Adrenal gland (tissue), 12 donors: Measurements from ENCODE around the gene TRAK2. TPM values are rescaled to one million over a fixed set of nuclear protein-coding genes. Genes with fewer than 3 reads are reported as not detected.
"Not testable (repeated sequence)": the region's sequence is repeated elsewhere in the genome, so short reads cannot be mapped to it uniquely, and the experiment has no call there.

Source experiments
- DNase-seq, 7 donors: peaks; one replicate each; pipeline ENCODE4 v3.0.0-alpha.2; 2019 to 2020
- H3K27ac ChIP-seq, 5 donors: fragments of 200-600 bp; sonication (generic) in 4 of 5; 1 replicate in 3 of 5; 2 replicates in 2 of 5; pipeline versions ENCODE4 v1.5.1 to v1.8.0; 2016 to 2020; ENCODE audit warnings: mild to moderate bottlenecking in 1 of 5
- H3K27me3 ChIP-seq: fragments of 200-600 bp; 2 replicates; pipeline ENCODE4 v1.8.0; 2021
- H3K36me3 ChIP-seq, 2 donors: fragments of 200-600 bp; replicated peaks in 1 of 2; 1 replicate in 1 of 2; 2 replicates in 1 of 2; pipeline versions ENCODE4 v1.5.1 to v1.8.0; 2018 to 2022
- H3K4me1 ChIP-seq, 2 donors: fragments of 200-600 bp; replicated peaks in 1 of 2; 1 replicate in 1 of 2; 2 replicates in 1 of 2; pipeline versions ENCODE4 v1.5.1 to v1.8.0; 2018 to 2021
- H3K4me3 ChIP-seq, 4 donors: fragments of 200-600 bp; sonication (generic) in 3 of 4; one replicate each; pipeline ENCODE4 v1.5.1; 2016 to 2018
- H3K9me3 ChIP-seq, 3 donors: fragments of 200-600 bp; sonication (generic) in 1 of 3; replicated peaks in 1 of 3; 1 replicate in 2 of 3; 2 replicates in 1 of 3; pipeline versions ENCODE4 v1.5.1 to v1.8.0; 2016 to 2021
- POLR2A ChIP-seq, 2 donors: fragments of 450-650 bp; IDR thresholded peaks; one replicate each; pipeline ENCODE4 v1.6.1; 2017; ENCODE audit warnings: antibody characterized with exemption in 2 of 2, mild to moderate bottlenecking in 2 of 2, moderate library complexity in 1 of 2
- WGBS, 4 donors: extraction: QIAGEN DNeasy Blood & Tissue Kit in 2 of 4; methylation state at CpG; one replicate each; pipeline versions ENCODE4 v1.1.5 to v1.1.7; 2013 to 2017; 5-methylcytosine and 5-hydroxymethylcytosine counted together
- intact Hi-C, 2 donors: fragments of 100-400 bp; cut with DNase I; formaldehyde crosslinking; loops; one replicate each; pipeline versions ENCODE4 v1.14.1 to v1.15.0; 2022 to 2023
- polyA plus RNA-seq, 3 donors: library from polyadenylated mRNA; stranded (reverse); fragments of 200-250 nt in 2 of 3; fragments of 350-450 nt in 1 of 3; fragmentation: Illumina TruSeq in 1 of 3; extraction: RNeasy Lipid Tissue Mini Kit (QIAGEN cat#74804) in 1 of 3; gene quantifications; one replicate each; pipeline ENCODE4 v1.2.3, GENCODE V29; 2013 to 2014
- total RNA-seq, 9 donors: library from RNA; depleted of rRNA in 4 of 9; stranded (reverse); fragments of >200 nt in 4 of 9; fragments of 120-200 nt in 1 of 9; fragmentation: NEBNext Ultra II Directional in 1 of 9; extraction: Animal tissue kit (Norgen Biotek cat#: 25700) in 1 of 9; gene quantifications; one replicate each; pipeline versions ENCODE4 v1.1.0 to v1.2.4, GENCODE V29; 2013 to 2023
- TF ChIP-seq, protein P1 (sequence below), 6 experiments: fragments of 450-650 bp in 4 of 6; fragments of 200-600 bp in 2 of 6; sonication (generic) in 1 of 6; IDR thresholded peaks; 1 replicate in 5 of 6; 2 replicates in 1 of 6; pipeline versions ENCODE4 v1.5.1 to v1.8.0; 2016 to 2021; ENCODE audit warnings: antibody characterized with exemption in 6 of 6, mild to moderate bottlenecking in 2 of 6, moderate library complexity in 1 of 6
- donor health status: healthy with polysubstance abuse.
- donor health status: Bipolar disorder and iron deficiency.
- donor health status: DM: yes; HTN: yes; CAD: no.
- donor health status: DM: no; HTN: no; CAD: no.
- donor health status: DM: no; HTN: no; CAD: no.
- donor health status: DM: yes; HTN: yes; CAD: no.

Gene TRAK2
- total and polyA plus RNA-seq, 12 donors = 17.6 to 66.9 (median 41.6) TPM

DNA sequence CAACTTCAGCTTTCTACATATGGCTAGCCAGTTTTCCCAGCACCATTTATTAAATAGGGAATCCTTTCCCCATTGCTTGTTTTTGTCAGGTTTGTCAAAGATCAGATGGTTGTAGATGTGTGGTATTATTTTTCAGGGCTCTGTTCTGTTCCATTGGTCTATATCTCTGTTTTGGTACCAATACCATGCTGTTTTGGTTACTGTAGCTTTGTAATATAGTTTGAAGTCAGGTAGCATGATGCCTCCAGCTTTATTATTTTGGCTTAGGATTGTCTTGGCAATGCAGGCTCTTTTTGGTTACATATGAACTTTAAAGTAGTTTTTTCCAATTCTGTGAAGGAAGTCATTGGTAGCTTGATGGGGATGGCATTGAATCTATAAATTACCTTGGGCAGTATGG lies 22.9 kb downstream of the TRAK2 start:
- H3K27ac ChIP-seq, intact Hi-C loops, H3K9me3 ChIP-seq, H3K36me3 ChIP-seq, H3K4me3 ChIP-seq, DNase-seq, H3K27me3 ChIP-seq: not testable (repeated sequence)
- H3K4me1 ChIP-seq = peaks cover 19 to 41% of the 10 kb centered on the region in 2 donors

DNA sequence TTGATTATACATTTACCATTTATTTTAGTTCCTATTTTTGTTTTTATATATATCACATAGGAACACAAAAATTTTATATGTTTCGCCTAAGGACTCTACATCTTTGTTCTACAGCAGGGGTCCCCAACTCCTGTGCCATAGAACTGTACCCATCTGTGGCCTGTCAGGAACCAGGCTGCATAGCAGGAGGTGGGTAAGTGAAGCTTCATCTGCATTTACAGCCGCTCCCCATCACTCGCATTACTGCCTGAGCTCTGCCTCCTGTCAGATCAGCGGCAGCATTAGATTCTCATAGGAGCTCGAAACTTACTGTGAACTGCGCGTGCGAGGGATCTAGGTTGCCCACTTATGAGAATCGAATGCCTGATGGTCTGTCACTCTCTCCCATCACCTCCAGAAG lies 25.3 kb downstream of the TRAK2 start:
- Histone ChIP-seq H3K27me3 (no peaks in the 10 kb centered on the region), H3K27ac (no peak overlapping the region), H3K9me3 (no peaks in the 10 kb centered on the region), H3K4me1 (peaks cover 0 to 31% of the 10 kb centered on the region in 2 donors), H3K4me3 (no peak overlapping the region), H3K36me3 (no peaks in the 10 kb centered on the region)
- intact Hi-C loops = no loop called here
- DNase-seq = no peak
- TF ChIP-seq, protein P1, sequence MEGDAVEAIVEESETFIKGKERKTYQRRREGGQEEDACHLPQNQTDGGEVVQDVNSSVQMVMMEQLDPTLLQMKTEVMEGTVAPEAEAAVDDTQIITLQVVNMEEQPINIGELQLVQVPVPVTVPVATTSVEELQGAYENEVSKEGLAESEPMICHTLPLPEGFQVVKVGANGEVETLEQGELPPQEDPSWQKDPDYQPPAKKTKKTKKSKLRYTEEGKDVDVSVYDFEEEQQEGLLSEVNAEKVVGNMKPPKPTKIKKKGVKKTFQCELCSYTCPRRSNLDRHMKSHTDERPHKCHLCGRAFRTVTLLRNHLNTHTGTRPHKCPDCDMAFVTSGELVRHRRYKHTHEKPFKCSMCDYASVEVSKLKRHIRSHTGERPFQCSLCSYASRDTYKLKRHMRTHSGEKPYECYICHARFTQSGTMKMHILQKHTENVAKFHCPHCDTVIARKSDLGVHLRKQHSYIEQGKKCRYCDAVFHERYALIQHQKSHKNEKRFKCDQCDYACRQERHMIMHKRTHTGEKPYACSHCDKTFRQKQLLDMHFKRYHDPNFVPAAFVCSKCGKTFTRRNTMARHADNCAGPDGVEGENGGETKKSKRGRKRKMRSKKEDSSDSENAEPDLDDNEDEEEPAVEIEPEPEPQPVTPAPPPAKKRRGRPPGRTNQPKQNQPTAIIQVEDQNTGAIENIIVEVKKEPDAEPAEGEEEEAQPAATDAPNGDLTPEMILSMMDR (IDR thresholded peaks at IDR 0.05) = no peak
- TF ChIP-seq POLR2A (IDR thresholded peaks at IDR 0.05) = no peak
- 91 to 96% (median 92%) methylated on average over 9 of the region's 9 CpGs for WGBS, 4 donors

DNA sequence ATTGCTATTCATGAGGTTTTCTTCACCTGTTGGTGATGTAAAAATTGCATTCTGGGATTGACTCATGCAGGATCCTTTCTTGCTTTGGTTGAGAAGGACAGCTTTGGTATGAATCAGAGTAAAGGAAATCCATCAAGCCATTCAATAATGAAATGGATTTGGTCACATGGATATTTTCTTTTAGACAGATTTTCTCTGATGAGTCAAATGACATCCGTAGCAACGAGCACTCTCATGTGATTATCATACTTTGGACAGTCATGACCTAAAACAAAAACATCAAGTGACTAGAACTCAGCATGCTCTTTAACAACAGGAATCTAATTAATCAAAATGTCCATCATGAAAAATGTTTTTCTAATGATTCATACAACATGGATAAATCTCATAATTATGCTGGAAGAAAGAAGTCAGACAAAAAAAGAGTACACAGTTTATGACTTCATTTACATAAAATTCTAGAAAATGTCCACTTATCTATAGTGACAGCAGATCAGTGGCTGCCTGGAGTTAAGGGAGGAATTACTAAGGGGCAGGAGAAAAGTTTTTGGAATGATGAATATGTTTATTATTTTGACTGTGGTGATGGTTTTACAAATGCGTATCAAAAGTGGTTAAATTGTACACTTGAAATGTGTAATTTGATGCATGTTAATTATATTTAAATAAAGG lies 30.7 kb downstream of the TRAK2 start:
- Histone ChIP-seq H3K27me3 (no peaks in the 10 kb centered on the region), H3K4me1 (peaks cover 6 to 57% of the 10 kb centered on the region in 2 donors), H3K4me3 (no peak overlapping the region), H3K9me3 (no peaks in the 10 kb centered on the region), H3K27ac (peak overlapping the region in 4 of 5 donors; percentile 42 to 81 (median 62)), H3K36me3 (no peaks in the 10 kb centered on the region)
- 35 to 53% (median 45%) methylated on average over 3 of the region's 3 CpGs for WGBS, 4 donors
- intact Hi-C loops = no loop called here
- TF ChIP-seq, protein P1 (IDR thresholded peaks at IDR 0.05) = no peak
- no peak for TF ChIP-seq POLR2A (IDR thresholded peaks at IDR 0.05)
- DNase-seq = no peak

DNA sequence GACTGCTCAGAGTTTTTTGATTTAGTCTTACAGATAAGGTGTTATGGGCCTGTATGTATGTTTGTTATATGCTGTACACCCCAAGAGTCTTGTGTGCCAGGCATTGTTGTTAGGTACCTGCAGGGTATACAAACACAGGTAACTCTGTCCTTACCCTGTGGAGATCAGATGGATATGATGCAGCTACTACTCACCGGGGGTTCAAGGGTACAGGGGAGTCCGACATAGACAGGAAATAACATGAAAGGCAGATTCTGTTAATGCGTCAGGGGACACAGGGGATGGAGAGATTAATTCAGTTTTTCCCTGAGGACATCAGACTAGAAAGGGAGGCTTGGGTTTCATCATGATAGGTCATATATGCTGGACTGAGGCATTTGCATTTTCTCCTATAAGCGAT lies 31.3 kb downstream of the TRAK2 start:
- intact Hi-C loops = no loop called here
- 84 to 94% (median 88%) methylated on average over 4 of the region's 4 CpGs for WGBS, 4 donors
- H3K9me3 ChIP-seq = no peaks in the 10 kb centered on the region
- TF ChIP-seq, protein P1 (IDR thresholded peaks at IDR 0.05) = no peak
- TF ChIP-seq POLR2A (IDR thresholded peaks at IDR 0.05) = no peak
- DNase-seq = no peak
- H3K27ac ChIP-seq = peak overlapping the region in 4 of 5 donors; percentile 41 to 81 (median 62)
- H3K36me3 ChIP-seq = no peaks in the 10 kb centered on the region
- no peak overlapping the region for H3K4me3 ChIP-seq
- H3K4me1 ChIP-seq = peaks cover 12 to 57% of the 10 kb centered on the region in 2 donors
- no peaks in the 10 kb centered on the region for H3K27me3 ChIP-seq

DNA sequence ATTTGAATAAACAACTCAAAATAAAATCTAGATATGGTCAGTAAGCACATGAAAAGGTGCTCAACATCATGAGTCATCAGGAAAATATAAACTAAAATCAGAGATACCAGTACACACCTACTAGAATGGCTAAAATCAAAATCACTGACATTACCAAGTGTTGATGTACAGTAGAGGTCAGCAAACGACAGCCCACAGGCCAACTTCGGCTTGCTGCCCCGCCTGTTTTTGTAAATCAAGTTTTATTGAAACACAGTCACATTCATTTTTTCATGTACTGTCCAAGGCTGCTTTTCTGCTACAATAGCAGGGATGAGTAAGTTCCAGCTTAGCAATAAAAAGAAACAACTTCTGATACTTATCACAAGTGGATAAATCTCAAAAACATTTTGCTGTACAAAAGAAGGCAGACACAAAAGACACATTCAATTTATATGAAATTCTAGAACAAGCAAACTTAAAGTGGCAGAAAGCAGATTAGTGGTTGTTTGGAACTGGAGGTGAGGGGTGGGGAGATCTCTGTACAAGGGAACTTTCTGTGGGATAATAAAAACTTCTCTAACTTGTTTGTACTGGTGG lies 32.1 kb downstream of the TRAK2 start:
- WGBS, 4 donors = 44 to 61% (median 51%) methylated on average over 3 of the region's 3 CpGs
- peaks cover 20 to 57% of the 10 kb centered on the region in 2 donors for H3K4me1 ChIP-seq
- intact Hi-C loops = no loop called here

More for the DNA sequence above, 32.1 kb downstream of the TRAK2 start:
- Histone ChIP-seq H3K27me3 (no peaks in the 10 kb centered on the region), H3K27ac (peak overlapping the region in 4 of 5 donors; percentile 31 to 81 (median 50)), H3K4me3 (no peak overlapping the region), H3K9me3 (no peaks in the 10 kb centered on the region), H3K36me3 (no peaks in the 10 kb centered on the region)
- peak in 4 of 7 donors; percentile 33 to 52 (median 40) for DNase-seq
- TF ChIP-seq, protein P1 (IDR thresholded peaks at IDR 0.05) = peak in 1 of 6 experiments; percentile 2
- no peak for TF ChIP-seq POLR2A (IDR thresholded peaks at IDR 0.05)
